ENCODE results near the gene SHH. TPM values are rescaled to one million over a fixed set of nuclear protein-coding genes. Genes with fewer than 3 reads are reported as not detected.

Gene SHH
- total and polyA plus RNA-seq, 2 experiments from 2014 or later = not detected

DNA sequence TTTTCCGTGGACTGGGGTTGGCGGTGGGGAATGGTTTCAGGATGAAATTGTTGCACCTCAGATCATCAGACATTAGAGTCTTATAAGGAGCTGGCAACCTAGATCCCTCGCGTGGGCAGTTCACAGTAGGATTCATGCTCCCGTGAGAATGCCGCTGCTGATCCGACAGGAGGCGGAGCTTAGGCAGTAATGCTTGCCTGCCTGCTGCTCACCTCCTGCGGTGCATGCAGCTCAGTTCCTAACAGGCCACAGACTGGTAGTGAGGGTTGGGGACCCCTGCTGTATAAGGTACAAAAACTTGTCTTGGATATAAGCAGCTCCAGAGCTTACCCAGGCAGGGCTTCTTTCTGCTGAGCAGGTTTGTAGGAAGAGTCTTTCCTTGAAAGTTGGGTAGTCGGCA, 53.9 kb downstream of the SHH start:
- peaks cover 96% of the 10 kb centered on the region for H3K79me2 ChIP-seq (replicated peaks; ENCODE audit: insufficient read depth)
- peaks cover 4% of the 10 kb centered on the region; the same call in 1 of the 2 replicates for H3K36me3 ChIP-seq (ENCODE audit: insufficient read depth)
- Mint-ChIP-seq H3K27ac (no peak overlapping the region), H3K4me3 (no peak overlapping the region), H3K36me3 (ENCODE audit: low read depth) (peaks cover 40% of the 10 kb centered on the region), H3K27me3 (ENCODE audit: insufficient read depth, low read depth, poor library complexity) (peaks cover 2% of the 10 kb centered on the region), H3K9me3 (peaks cover 8% of the 10 kb centered on the region; the same call in 2 of the 3 replicates), H3K4me1 (peaks cover 44% of the 10 kb centered on the region)
- no peak overlapping the region for H3K4me2 ChIP-seq
- TF ChIP-seq POLR2AphosphoS5 (IDR thresholded peaks at IDR 0.05; ENCODE audit: low read depth) = no peak
- TF ChIP-seq, protein P1, sequence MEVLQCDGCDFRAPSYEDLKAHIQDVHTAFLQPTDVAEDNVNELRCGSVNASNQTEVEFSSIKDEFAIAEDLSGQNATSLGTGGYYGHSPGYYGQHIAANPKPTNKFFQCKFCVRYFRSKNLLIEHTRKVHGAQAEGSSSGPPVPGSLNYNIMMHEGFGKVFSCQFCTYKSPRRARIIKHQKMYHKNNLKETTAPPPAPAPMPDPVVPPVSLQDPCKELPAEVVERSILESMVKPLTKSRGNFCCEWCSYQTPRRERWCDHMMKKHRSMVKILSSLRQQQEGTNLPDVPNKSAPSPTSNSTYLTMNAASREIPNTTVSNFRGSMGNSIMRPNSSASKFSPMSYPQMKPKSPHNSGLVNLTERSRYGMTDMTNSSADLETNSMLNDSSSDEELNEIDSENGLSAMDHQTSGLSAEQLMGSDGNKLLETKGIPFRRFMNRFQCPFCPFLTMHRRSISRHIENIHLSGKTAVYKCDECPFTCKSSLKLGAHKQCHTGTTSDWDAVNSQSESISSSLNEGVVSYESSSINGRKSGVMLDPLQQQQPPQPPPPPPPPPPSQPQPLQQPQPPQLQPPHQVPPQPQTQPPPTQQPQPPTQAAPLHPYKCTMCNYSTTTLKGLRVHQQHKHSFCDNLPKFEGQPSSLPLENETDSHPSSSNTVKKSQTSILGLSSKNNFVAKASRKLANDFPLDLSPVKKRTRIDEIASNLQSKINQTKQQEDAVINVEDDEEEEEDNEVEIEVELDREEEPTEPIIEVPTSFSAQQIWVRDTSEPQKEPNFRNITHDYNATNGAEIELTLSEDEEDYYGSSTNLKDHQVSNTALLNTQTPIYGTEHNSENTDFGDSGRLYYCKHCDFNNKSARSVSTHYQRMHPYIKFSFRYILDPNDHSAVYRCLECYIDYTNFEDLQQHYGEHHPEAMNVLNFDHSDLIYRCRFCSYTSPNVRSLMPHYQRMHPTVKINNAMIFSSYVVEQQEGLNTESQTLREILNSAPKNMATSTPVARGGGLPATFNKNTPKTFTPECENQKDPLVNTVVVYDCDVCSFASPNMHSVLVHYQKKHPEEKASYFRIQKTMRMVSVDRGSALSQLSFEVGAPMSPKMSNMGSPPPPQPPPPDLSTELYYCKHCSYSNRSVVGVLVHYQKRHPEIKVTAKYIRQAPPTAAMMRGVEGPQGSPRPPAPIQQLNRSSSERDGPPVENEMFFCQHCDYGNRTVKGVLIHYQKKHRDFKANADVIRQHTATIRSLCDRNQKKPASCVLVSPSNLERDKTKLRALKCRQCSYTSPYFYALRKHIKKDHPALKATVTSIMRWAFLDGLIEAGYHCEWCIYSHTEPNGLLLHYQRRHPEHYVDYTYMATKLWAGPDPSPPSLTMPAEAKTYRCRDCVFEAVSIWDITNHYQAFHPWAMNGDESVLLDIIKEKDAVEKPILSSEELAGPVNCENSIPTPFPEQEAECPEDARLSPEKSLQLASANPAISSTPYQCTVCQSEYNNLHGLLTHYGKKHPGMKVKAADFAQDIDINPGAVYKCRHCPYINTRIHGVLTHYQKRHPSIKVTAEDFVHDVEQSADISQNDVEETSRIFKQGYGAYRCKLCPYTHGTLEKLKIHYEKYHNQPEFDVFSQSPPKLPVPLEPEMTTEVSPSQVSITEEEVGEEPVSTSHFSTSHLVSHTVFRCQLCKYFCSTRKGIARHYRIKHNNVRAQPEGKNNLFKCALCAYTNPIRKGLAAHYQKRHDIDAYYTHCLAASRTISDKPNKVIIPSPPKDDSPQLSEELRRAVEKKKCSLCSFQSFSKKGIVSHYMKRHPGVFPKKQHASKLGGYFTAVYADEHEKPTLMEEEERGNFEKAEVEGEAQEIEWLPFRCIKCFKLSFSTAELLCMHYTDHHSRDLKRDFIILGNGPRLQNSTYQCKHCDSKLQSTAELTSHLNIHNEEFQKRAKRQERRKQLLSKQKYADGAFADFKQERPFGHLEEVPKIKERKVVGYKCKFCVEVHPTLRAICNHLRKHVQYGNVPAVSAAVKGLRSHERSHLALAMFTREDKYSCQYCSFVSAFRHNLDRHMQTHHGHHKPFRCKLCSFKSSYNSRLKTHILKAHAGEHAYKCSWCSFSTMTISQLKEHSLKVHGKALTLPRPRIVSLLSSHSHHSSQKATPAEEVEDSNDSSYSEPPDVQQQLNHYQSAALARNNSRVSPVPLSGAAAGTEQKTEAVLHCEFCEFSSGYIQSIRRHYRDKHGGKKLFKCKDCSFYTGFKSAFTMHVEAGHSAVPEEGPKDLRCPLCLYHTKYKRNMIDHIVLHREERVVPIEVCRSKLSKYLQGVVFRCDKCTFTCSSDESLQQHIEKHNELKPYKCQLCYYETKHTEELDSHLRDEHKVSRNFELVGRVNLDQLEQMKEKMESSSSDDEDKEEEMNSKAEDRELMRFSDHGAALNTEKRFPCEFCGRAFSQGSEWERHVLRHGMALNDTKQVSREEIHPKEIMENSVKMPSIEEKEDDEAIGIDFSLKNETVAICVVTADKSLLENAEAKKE (CRISPR knock-in tag; IDR thresholded peaks at IDR 0.05) = no peak
- TF ChIP-seq EZH2phosphoT487 (IDR thresholded peaks at IDR 0.05; ENCODE audit: unreplicated experiment) = no peak
- TF ChIP-seq ZNF331 (CRISPR knock-in tag; IDR thresholded peaks at IDR 0.05; ENCODE audit: low read depth) = no peak
- TF ChIP-seq NANOG (IDR thresholded peaks at IDR 0.05; ENCODE audit: borderline replicate concordance) = no peak
- TF ChIP-seq EZH2 (IDR thresholded peaks at IDR 0.05; ENCODE audit: low read depth, unreplicated experiment) = no peak
- TF ChIP-seq, protein P2, sequence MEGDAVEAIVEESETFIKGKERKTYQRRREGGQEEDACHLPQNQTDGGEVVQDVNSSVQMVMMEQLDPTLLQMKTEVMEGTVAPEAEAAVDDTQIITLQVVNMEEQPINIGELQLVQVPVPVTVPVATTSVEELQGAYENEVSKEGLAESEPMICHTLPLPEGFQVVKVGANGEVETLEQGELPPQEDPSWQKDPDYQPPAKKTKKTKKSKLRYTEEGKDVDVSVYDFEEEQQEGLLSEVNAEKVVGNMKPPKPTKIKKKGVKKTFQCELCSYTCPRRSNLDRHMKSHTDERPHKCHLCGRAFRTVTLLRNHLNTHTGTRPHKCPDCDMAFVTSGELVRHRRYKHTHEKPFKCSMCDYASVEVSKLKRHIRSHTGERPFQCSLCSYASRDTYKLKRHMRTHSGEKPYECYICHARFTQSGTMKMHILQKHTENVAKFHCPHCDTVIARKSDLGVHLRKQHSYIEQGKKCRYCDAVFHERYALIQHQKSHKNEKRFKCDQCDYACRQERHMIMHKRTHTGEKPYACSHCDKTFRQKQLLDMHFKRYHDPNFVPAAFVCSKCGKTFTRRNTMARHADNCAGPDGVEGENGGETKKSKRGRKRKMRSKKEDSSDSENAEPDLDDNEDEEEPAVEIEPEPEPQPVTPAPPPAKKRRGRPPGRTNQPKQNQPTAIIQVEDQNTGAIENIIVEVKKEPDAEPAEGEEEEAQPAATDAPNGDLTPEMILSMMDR (conservative IDR thresholded peaks at IDR 0.05; ENCODE audit: low read depth in 2 of 2) = no peak
- TF ChIP-seq JUNB (IDR thresholded peaks at IDR 0.05; ENCODE audit: unreplicated experiment) = no peak
- TF ChIP-seq STAT1 (IDR thresholded peaks at IDR 0.05; ENCODE audit: unreplicated experiment) = no peak
- TF ChIP-seq ZNF114 (CRISPR knock-in tag; IDR thresholded peaks at IDR 0.05) = no peak
- TF ChIP-seq, protein P3, sequence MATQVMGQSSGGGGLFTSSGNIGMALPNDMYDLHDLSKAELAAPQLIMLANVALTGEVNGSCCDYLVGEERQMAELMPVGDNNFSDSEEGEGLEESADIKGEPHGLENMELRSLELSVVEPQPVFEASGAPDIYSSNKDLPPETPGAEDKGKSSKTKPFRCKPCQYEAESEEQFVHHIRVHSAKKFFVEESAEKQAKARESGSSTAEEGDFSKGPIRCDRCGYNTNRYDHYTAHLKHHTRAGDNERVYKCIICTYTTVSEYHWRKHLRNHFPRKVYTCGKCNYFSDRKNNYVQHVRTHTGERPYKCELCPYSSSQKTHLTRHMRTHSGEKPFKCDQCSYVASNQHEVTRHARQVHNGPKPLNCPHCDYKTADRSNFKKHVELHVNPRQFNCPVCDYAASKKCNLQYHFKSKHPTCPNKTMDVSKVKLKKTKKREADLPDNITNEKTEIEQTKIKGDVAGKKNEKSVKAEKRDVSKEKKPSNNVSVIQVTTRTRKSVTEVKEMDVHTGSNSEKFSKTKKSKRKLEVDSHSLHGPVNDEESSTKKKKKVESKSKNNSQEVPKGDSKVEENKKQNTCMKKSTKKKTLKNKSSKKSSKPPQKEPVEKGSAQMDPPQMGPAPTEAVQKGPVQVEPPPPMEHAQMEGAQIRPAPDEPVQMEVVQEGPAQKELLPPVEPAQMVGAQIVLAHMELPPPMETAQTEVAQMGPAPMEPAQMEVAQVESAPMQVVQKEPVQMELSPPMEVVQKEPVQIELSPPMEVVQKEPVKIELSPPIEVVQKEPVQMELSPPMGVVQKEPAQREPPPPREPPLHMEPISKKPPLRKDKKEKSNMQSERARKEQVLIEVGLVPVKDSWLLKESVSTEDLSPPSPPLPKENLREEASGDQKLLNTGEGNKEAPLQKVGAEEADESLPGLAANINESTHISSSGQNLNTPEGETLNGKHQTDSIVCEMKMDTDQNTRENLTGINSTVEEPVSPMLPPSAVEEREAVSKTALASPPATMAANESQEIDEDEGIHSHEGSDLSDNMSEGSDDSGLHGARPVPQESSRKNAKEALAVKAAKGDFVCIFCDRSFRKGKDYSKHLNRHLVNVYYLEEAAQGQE (IDR thresholded peaks at IDR 0.05; ENCODE audit: unreplicated experiment) = no peak
- TF ChIP-seq, protein P4, sequence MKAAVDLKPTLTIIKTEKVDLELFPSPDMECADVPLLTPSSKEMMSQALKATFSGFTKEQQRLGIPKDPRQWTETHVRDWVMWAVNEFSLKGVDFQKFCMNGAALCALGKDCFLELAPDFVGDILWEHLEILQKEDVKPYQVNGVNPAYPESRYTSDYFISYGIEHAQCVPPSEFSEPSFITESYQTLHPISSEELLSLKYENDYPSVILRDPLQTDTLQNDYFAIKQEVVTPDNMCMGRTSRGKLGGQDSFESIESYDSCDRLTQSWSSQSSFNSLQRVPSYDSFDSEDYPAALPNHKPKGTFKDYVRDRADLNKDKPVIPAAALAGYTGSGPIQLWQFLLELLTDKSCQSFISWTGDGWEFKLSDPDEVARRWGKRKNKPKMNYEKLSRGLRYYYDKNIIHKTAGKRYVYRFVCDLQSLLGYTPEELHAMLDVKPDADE (IDR thresholded peaks at IDR 0.05) = no peak
- H3K27ac ChIP-seq (ENCODE audit: low read depth) = no peak overlapping the region
- ATAC-seq (peak; percentile 80), DNase-seq (ENCODE audit: low spot score) (peak; percentile 60)
- H3K4me1 ChIP-seq (ENCODE audit: insufficient read depth) = peaks cover 12% of the 10 kb centered on the region
- no peaks in the 10 kb centered on the region for H3K9me2 ChIP-seq (ENCODE audit: insufficient read depth)
- no peaks in the 10 kb centered on the region for H3K27me3 ChIP-seq (ENCODE audit: insufficient read depth)
- peaks cover 45% of the 10 kb centered on the region for H4K20me1 ChIP-seq (replicated peaks; ENCODE audit: insufficient read depth)
- H3F3A ChIP-seq (replicated peaks; ENCODE audit: low read depth) = no peaks in the 10 kb centered on the region
- no peak overlapping the region for H2AFZ ChIP-seq
- no peak overlapping the region for H3K4me3 ChIP-seq

All from GM23338 (cell line).